GM04504 (cell line): ENCODE data around the gene APOL5.

Experiments used
- DNase-seq: peaks from one replicate; pipeline ENCODE4 v3.0.0-alpha.2; 2012; ENCODE audit warnings: low read depth

The APOL5 gene

GRCh38 chr22:35742342-35743100 lies 24.8 kb downstream of the APOL5 start:
- DNase-seq = peak; percentile 65

- DNase-seq = no peak
These were observed 25.7 kb downstream of the APOL5 start for GRCh38 chr22:35743326-35743860.

- DNase-seq = no peak
These were observed 28.6 kb downstream of the APOL5 start for GRCh38 chr22:35746248-35746647.

GRCh38 chr22:35746946-35747703 lies 29.5 kb downstream of the APOL5 start:
- no peak for DNase-seq

GRCh38 chr22:35749808-35750207 lies 32.1 kb downstream of the APOL5 start:
- DNase-seq = no peak

GRCh38 chr22:35752006-35752862 lies 34.6 kb downstream of the APOL5 start:
- no peak for DNase-seq

GRCh38 chr22:35752863-35753189 lies 35.2 kb downstream of the APOL5 start:
- no peak for DNase-seq

GRCh38 chr22:35754761-35755160 lies 37.1 kb downstream of the APOL5 start:
- no peak for DNase-seq

- no peak for DNase-seq
These were observed 39.0 kb downstream of the APOL5 start for GRCh38 chr22:35756722-35757121.

- DNase-seq = no peak
These were observed 40.7 kb downstream of the APOL5 start for GRCh38 chr22:35758394-35758793.

- DNase-seq = no peak
These were observed 43.4 kb downstream of the APOL5 start for GRCh38 chr22:35761037-35761436.

- DNase-seq = no peak
These were observed 49.2 kb downstream of the APOL5 start for GRCh38 chr22:35766654-35767580.

- DNase-seq = no peak
These were observed 52.3 kb downstream of the APOL5 start for GRCh38 chr22:35769974-35770373.

GRCh38 chr22:35775339-35775738 lies 57.7 kb downstream of the APOL5 start:
- no peak for DNase-seq

- DNase-seq = no peak
These were observed 59.8 kb downstream of the APOL5 start for GRCh38 chr22:35777335-35777975.
